ENCODE results near the gene LAMTOR2. TPM values are rescaled to one million over a fixed set of nuclear protein-coding genes. Genes with fewer than 3 reads are reported as not detected.

The LAMTOR2 gene
- total and polyA plus RNA-seq, 2 of the 4 experiments (the other 2 are of a cell fraction): 50.0 to 89.0 TPM

GRCh38 chr1:156102633-156103511 is 48.3 kb downstream of the LAMTOR2 start:
- peak overlapping the region; percentile 95 for H2BK120ac ChIP-seq (ENCODE audit: low read depth, low read length)
- 35% methylated on average over 6 of the region's 16 CpGs; no CpG with 5 or more reads in 1 of the 2 experiments for WGBS, 2 experiments (ENCODE audit: extremely low coverage in 2 of 2, insufficient read length in 1 of 2)
- H4K91ac ChIP-seq (ENCODE audit: insufficient read depth, low read depth, low read length): peak overlapping the region; percentile 94
- CTCF ChIA-PET: interaction anchor here (1.3 to 1.8 kb wide), 2 partner anchors 12 to 27 kb away, joined by 5 read pairs; no protein-coding TSS in a partner anchor
- H3K27me3 ChIP-seq (ENCODE audit: control insufficient read depth, insufficient read depth, low read length): no peaks in the 10 kb centered on the region
- H3K9me3 ChIP-seq (ENCODE audit: control insufficient read depth, insufficient read depth, low read length): no peaks in the 10 kb centered on the region
- H4K8ac ChIP-seq (ENCODE audit: low read depth in 2 of 2, low read length in 2 of 2): peak overlapping the region; percentile 85 to 87
- peak overlapping the region; percentile 96; the same call in 2 of the 3 replicates for H2BK15ac ChIP-seq (ENCODE audit: low read depth, low read length)
- H4K20me1 ChIP-seq (ENCODE audit: insufficient read depth, low read length): no peaks in the 10 kb centered on the region
- H2BK5ac ChIP-seq (ENCODE audit: low read depth, low read length, poor library complexity, severe bottlenecking): peak overlapping the region; percentile 69
- H3K4me2 ChIP-seq (ENCODE audit: low read depth, low read length): peak overlapping the region; percentile 38
- intact Hi-C loops (cut with micrococcal nuclease) (no loop called here), in situ Hi-C loops (cut with MboI; ENCODE audit: low sequenced_read_pairs) (no loop called here), dilution Hi-C loops (cut with HindIII; ENCODE audit: low sequenced_read_pairs, unreplicated experiment) (no loop called here)
- H3K27ac ChIP-seq (ENCODE audit: insufficient read depth, low read length): peak overlapping the region; percentile 73
- H3K36me3 ChIP-seq (ENCODE audit: control insufficient read depth, insufficient read depth, low read length): no peaks in the 10 kb centered on the region
- H3K79me1 ChIP-seq (ENCODE audit: low read depth in 1 of 2, low read length in 2 of 2): peaks cover 27 to 75% of the 10 kb centered on the region in 2 experiments
- peak; percentile 59 for TF ChIP-seq BHLHE40 (IDR thresholded peaks at IDR 0.05; ENCODE audit: low read depth, low read length)
- no peak for TF ChIP-seq NFE2L2 (IDR thresholded peaks at IDR 0.05; ENCODE audit: low read depth, low read length)
- no peak; the same call in none of the 2 replicates for TF ChIP-seq POLR2A (IDR thresholded peaks at IDR 0.05; ENCODE audit: low read depth, low read length)
- TF ChIP-seq, protein P1, sequence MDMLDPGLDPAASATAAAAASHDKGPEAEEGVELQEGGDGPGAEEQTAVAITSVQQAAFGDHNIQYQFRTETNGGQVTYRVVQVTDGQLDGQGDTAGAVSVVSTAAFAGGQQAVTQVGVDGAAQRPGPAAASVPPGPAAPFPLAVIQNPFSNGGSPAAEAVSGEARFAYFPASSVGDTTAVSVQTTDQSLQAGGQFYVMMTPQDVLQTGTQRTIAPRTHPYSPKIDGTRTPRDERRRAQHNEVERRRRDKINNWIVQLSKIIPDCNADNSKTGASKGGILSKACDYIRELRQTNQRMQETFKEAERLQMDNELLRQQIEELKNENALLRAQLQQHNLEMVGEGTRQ (IDR thresholded peaks at IDR 0.05; ENCODE audit: low read depth, low read length): no peak
- TF ChIP-seq CHD1 (IDR thresholded peaks at IDR 0.05; ENCODE audit: low read depth, low read length): no peak
- TF ChIP-seq RCOR1 (IDR thresholded peaks at IDR 0.05; ENCODE audit: insufficient replicate concordance, low read length): no peak
- TF ChIP-seq, protein P2, sequence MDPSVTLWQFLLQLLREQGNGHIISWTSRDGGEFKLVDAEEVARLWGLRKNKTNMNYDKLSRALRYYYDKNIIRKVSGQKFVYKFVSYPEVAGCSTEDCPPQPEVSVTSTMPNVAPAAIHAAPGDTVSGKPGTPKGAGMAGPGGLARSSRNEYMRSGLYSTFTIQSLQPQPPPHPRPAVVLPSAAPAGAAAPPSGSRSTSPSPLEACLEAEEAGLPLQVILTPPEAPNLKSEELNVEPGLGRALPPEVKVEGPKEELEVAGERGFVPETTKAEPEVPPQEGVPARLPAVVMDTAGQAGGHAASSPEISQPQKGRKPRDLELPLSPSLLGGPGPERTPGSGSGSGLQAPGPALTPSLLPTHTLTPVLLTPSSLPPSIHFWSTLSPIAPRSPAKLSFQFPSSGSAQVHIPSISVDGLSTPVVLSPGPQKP (IDR thresholded peaks at IDR 0.05; ENCODE audit: borderline replicate concordance, low read depth, low read length): no peak
- 0 out of 2 replicates have a peak, but pooled peaks have one; percentile 34 for TF ChIP-seq MAZ (IDR thresholded peaks at IDR 0.05; ENCODE audit: borderline replicate concordance, low read depth, low read length)
- no peak; the same call in 1 of the 2 replicates for TF ChIP-seq FOS (IDR thresholded peaks at IDR 0.05; ENCODE audit: low read depth, low read length)
- H3K23ac ChIP-seq (ENCODE audit: low read depth, low read length): peak overlapping the region; percentile 78
- peaks cover 43% of the 10 kb centered on the region for H3K9me1 ChIP-seq (ENCODE audit: insufficient read depth, low read length)
- H2AK9ac ChIP-seq (replicated peaks; ENCODE audit: low read depth, low read length, poor library complexity): peak overlapping the region; percentile 96
- DNase-seq: peak; percentile 57
- H3K56ac ChIP-seq (ENCODE audit: extremely low read depth, insufficient read depth, low read length): no peak overlapping the region
- peak overlapping the region; percentile 46 for H2BK20ac ChIP-seq (ENCODE audit: low read depth, low read length)
- peak overlapping the region; percentile 96 for H2AK5ac ChIP-seq (ENCODE audit: low read depth, low read length)
- H3K4me1 ChIP-seq (ENCODE audit: control insufficient read depth, insufficient read depth, low read length): peaks cover 50% of the 10 kb centered on the region
- peak overlapping the region; percentile 96 for H3K14ac ChIP-seq (replicated peaks; ENCODE audit: low read depth, low read length)
- H3K9ac ChIP-seq (ENCODE audit: low read depth, low read length): peak overlapping the region; percentile 6; the same call in 1 of the 2 replicates
- peak overlapping the region; percentile 97 for H3K4ac ChIP-seq (ENCODE audit: low read depth, low read length)
- peak overlapping the region; percentile 78 for H2AFZ ChIP-seq (replicated peaks; ENCODE audit: low read length, poor library complexity)
- peak overlapping the region; percentile 40 for H3K18ac ChIP-seq (ENCODE audit: low read depth, low read length)
- H3K4me3 ChIP-seq (ENCODE audit: insufficient read depth, low read depth, low read length): no peak overlapping the region
- peak overlapping the region; percentile 73 for H4K5ac ChIP-seq (ENCODE audit: low read depth, low read length)
- no TSS peak for BruUV-seq (replicated peaks)
- POLR2A ChIA-PET (ENCODE audit: unreplicated experiment): interaction anchor here (0.7 kb wide), 2 partner anchors 23 to 574 kb away, joined by 11 to 13 read pairs; no protein-coding TSS in a partner anchor
- ATAC-seq (ENCODE audit: low read depth): no peak
